K562 (cell line): ENCODE measurements around the gene GPR171. TPM values are rescaled to one million over a fixed set of nuclear protein-coding genes. Genes with fewer than 3 reads are reported as not detected.

ENCODE experiments used
- ATAC-seq: fragments of 200-7000 bp; cut with Tn5 transposase; 3 replicates; pipeline ENCODE4 v1.9.1; 2020; ENCODE audit warnings: moderate library complexity
- BruUV-seq: library from RNA; stranded (reverse); fragments of 400-500 nt; replicated peaks from 2 replicates; lab custom pipeline; 2021; lab: Mats Ljungman, UMichigan
- CTCF ChIA-PET: fragments of 300-600 bp; formaldehyde crosslinking; extraction: SDS; loops from one replicate; lab custom pipeline; 2021; ENCODE audit warnings: low intra/inter-chr PET ratio; lab: Yijun Ruan, JAX
- POLR2A ChIA-PET: fragments of 300-600, 350-650 bp; sonication (Branson Sonifier 250); formaldehyde crosslinking; extraction: SDS; loops from one replicate; lab custom pipeline; 2021; ENCODE audit warnings: antibody characterized with exemption, inconsistent platforms; lab: Yijun Ruan, JAX
- DNase-seq, 4 experiments: peaks; one replicate each; pipeline versions ENCODE4 v3.0.0 to v3.0.0-alpha.2; 2011 to 2018; ENCODE audit warnings: low spot score in 3 of 4, mixed read lengths in 3 of 4; ENCODE audit errors: extremely low read depth in 1 of 4
- FAIRE-seq: peaks from 2 replicates; lab custom pipeline; 2011; peaks lifted over from hg19 to GRCh38; lab: Jason Lieb, UNC
- H2AFZ ChIP-seq: 2 replicates; pipeline ENCODE4 v1.6.0; 2011; ENCODE audit warnings: low read depth, low read length, control low read depth, inconsistent platforms
- H3K27ac ChIP-seq: fragments of 200-600 bp; 3 replicates; pipeline ENCODE4 v1.8.0; 2011; ENCODE audit warnings: low read depth, mild to moderate bottlenecking, control low read depth, inconsistent platforms, low read length, moderate library complexity, mixed read lengths; ENCODE audit errors: extremely low read depth
- H3K27me3 ChIP-seq, 2 experiments: fragments of 300-600 bp in 1 of 2; 2 replicates in 1 of 2; 3 replicates in 1 of 2; pipeline versions ENCODE4 v1.6.0 to v1.8.0; 2011; ENCODE audit warnings: inconsistent platforms in 2 of 2, low read length in 2 of 2, mild to moderate bottlenecking in 1 of 2, mixed read lengths in 1 of 2, moderate library complexity in 1 of 2; ENCODE audit not compliant: control insufficient read depth in 2 of 2, insufficient read depth in 2 of 2
- H3K36me3 ChIP-seq: fragments of 300-600 bp; 3 replicates; pipeline ENCODE4 v1.8.0; 2011; ENCODE audit warnings: mild to moderate bottlenecking, low read length, inconsistent platforms; ENCODE audit not compliant: control insufficient read depth, insufficient read depth
- H3K4me1 ChIP-seq, 2 experiments: fragments of 200-600 bp in 1 of 2; replicated peaks in 1 of 2; 2 replicates in 1 of 2; 3 replicates in 1 of 2; pipeline versions ENCODE4 v1.5.1 to v1.8.0; 2011; ENCODE audit warnings: inconsistent platforms in 2 of 2, low read length in 2 of 2, mild to moderate bottlenecking in 1 of 2, mixed read lengths in 1 of 2, moderate library complexity in 1 of 2; ENCODE audit not compliant: control insufficient read depth in 2 of 2, insufficient read depth in 2 of 2
- H3K4me2 ChIP-seq: 2 replicates; pipeline ENCODE4 v1.6.1; 2011; ENCODE audit warnings: low read length, control low read depth, inconsistent platforms, mixed read lengths; ENCODE audit not compliant: insufficient read depth
- H3K4me3 ChIP-seq: fragments of 200-600 bp; sonication (generic), shearing (Covaris generic); 2 replicates; pipeline ENCODE4 v1.5.1; 2016; ENCODE audit warnings: control low read depth, inconsistent platforms
- H3K79me2 ChIP-seq: fragments of 200-600 bp; 3 replicates; pipeline ENCODE4 v1.8.0; 2011; ENCODE audit warnings: low read length, inconsistent platforms; ENCODE audit not compliant: control insufficient read depth, insufficient read depth
- H3K9ac ChIP-seq, 2 experiments: 2 replicates each; pipeline versions ENCODE4 v1.6.0 to v1.6.1; 2011; ENCODE audit warnings: low read depth in 2 of 2, low read length in 2 of 2, control low read depth in 1 of 2, inconsistent platforms in 1 of 2, mild to moderate bottlenecking in 1 of 2, mixed read lengths in 1 of 2; ENCODE audit not compliant: insufficient read depth in 1 of 2
- H3K9me1 ChIP-seq: one replicate; pipeline ENCODE4 v1.6.0; 2011; ENCODE audit warnings: inconsistent platforms, mild to moderate bottlenecking, low read length, moderate library complexity; ENCODE audit not compliant: control insufficient read depth, insufficient read depth
- H3K9me3 ChIP-seq: replicated peaks from 2 replicates; pipeline ENCODE4 v1.5.1; 2011; ENCODE audit warnings: low read depth, low read length, inconsistent platforms; ENCODE audit not compliant: control insufficient read depth, insufficient read depth
- H4K20me1 ChIP-seq: replicated peaks from 2 replicates; pipeline ENCODE4 v1.6.1; 2011; ENCODE audit warnings: low read length, inconsistent platforms, mixed read lengths; ENCODE audit not compliant: control insufficient read depth, insufficient read depth
- FUS ChIP-seq: fragments of 200-400 bp; formaldehyde crosslinking; optimal IDR thresholded peaks from 2 replicates; pipeline ENCODE3; 2017; ENCODE audit warnings: low read depth, low read length
- KLF10 ChIP-seq: fragments of 250-450 bp; sonication (Bioruptor Pico); IDR thresholded peaks from 2 replicates; pipeline ENCODE4 v1.6.1; 2021; ENCODE audit warnings: matching md5 sums
- MTA3 ChIP-seq: fragments of 450-650 bp; formaldehyde crosslinking; IDR thresholded peaks from 2 replicates; pipeline ENCODE4 v1.6.1; 2017; ENCODE audit warnings: mild to moderate bottlenecking, borderline replicate concordance
- SIX5 ChIP-seq, 2 experiments: IDR thresholded peaks; 2 replicates each; pipeline ENCODE4 v1.6.1; 2011; ENCODE audit warnings: low read length in 2 of 2, borderline replicate concordance in 1 of 2, low read depth in 1 of 2, mild to moderate bottlenecking in 1 of 2, moderate library complexity in 1 of 2; ENCODE audit not compliant: insufficient read depth in 1 of 2
- U2AF1 ChIP-seq: fragments of 200-400 bp; formaldehyde crosslinking; optimal IDR thresholded peaks from 2 replicates; pipeline ENCODE3; 2017; ENCODE audit warnings: mild to moderate bottlenecking, low read depth, low read length, moderate library complexity
- ZFP1 ChIP-seq: fragments of 450-650 bp; formaldehyde crosslinking; IDR thresholded peaks from 2 replicates; pipeline ENCODE4 v1.4.0; 2020; ENCODE audit warnings: mild to moderate bottlenecking, mixed read lengths
- ZFP30 ChIP-seq: fragments of 250-450 bp; sonication (Bioruptor Pico); IDR thresholded peaks from 2 replicates; pipeline ENCODE4 v1.8.0; 2022; ENCODE audit warnings: moderate library complexity, mild to moderate bottlenecking, inconsistent platforms, borderline replicate concordance
- ZNF217 ChIP-seq: sonication (generic); formaldehyde crosslinking; IDR thresholded peaks from 2 replicates; pipeline ENCODE4 v1.8.0; 2022; ENCODE audit warnings: mild to moderate bottlenecking, missing genetic modification reagents
- WGBS: fragments of 100-300 bp; shearing (Covaris generic); methylation state at CpG from one replicate; pipeline ENCODE4 v1.1.6; 2016; ENCODE audit warnings: low coverage, mixed read lengths; ENCODE audit not compliant: insufficient coverage; ENCODE audit errors: missing lambda C conversion rate; 5-methylcytosine and 5-hydroxymethylcytosine counted together
- in situ Hi-C: fragments of 300-500 bp; cut with MboI; formaldehyde crosslinking; loops from 4 replicates; pipeline ENCODE4 v1.15.0; 2018; ENCODE audit warnings: inconsistent platforms, mixed read lengths
- intact Hi-C: fragments of 100-400 bp; cut with micrococcal nuclease; formaldehyde crosslinking; loops from 2 replicates; pipeline ENCODE4 v1.14.2; 2022
- polyA plus RNA-seq, 8 experiments: library from polyadenylated mRNA; depleted of rRNA in 4 of 8; stranded (reverse) in 5 of 8; unstranded in 3 of 8; fragments of >200 nt; fragmentation: Nextera tagmentation in 2 of 8; fragmentation: Illumina TruSeq in 1 of 8; extraction: Ambion mirVana in 2 of 8; extraction: Trizol in 1 of 8; gene quantifications; 2 replicates each; pipeline versions ENCODE4 v1.2.1 to v1.2.3, GENCODE V29; 2011 to 2014; ENCODE audit warnings: inconsistent platforms in 1 of 8, missing spikeins in 1 of 8
- total RNA-seq, 7 experiments: library from RNA; depleted of rRNA in 6 of 7; stranded (reverse); fragments of >200 nt in 6 of 7; fragmentation: Illumina TruSeq in 2 of 7; extraction: Trizol in 2 of 7; gene quantifications; 2 replicates each; pipeline versions ENCODE4 v1.2.1 to v1.2.3, GENCODE V29; 2011 to 2021; ENCODE audit warnings: low replicate concordance in 1 of 7
- TF ChIP-seq, protein P1 (sequence below): sonication (generic); formaldehyde crosslinking; IDR thresholded peaks from 2 replicates; pipeline ENCODE4 v1.8.1; 2023; ENCODE audit warnings: mild to moderate bottlenecking, missing genetic modification reagents
- TF ChIP-seq, protein P2 (sequence below): IDR thresholded peaks from 2 replicates; pipeline ENCODE4 v1.6.1; 2014; ENCODE audit warnings: antibody characterized with exemption
- TF ChIP-seq, protein P3 (sequence below), 2 experiments: fragments of 450-650 bp; formaldehyde crosslinking in 1 of 2; IDR thresholded peaks; 2 replicates each; pipeline versions ENCODE4 v1.4.0 to v1.6.1; 2014 to 2020; ENCODE audit warnings: mild to moderate bottlenecking in 2 of 2, borderline replicate concordance in 1 of 2, low read depth in 1 of 2

GPR171 gene
- total and polyA plus RNA-seq, 9 of the 15 experiments (the other 6 are each of a cell fraction or from before 2014, with no cell fraction given), result not detected

DNA sequence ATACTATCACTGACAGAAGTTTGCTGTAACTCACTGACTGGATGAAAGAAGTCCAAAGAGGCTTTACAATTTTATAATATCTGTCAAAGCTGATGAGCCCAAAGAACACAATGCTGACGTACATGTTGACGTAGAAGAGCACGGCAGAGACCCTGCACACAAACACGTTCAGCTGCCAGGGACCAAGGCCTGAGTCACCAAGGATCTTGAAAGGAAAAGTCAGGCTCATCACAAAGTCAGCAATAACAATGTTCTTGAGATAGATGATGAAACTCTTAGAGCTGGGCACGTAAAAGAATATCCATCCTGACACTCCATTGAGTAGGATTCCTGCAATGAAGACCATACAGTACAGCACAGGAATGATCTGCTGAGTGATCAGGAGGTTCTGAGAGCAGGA is 10.9 kb upstream of the GPR171 start:
- in situ Hi-C loops, result no loop called here
- no peaks in the 10 kb centered on the region for H3K4me1 ChIP-seq
- FAIRE-seq, result no peak
- no TSS peak for BruUV-seq
- H3K36me3 ChIP-seq, result no peaks in the 10 kb centered on the region
- H3K27me3 ChIP-seq, result no peaks in the 10 kb centered on the region; a peak in 1 of 5 replicates
- POLR2A ChIA-PET, result no interaction called here
- no peak overlapping the region for H3K9ac ChIP-seq
- no peak overlapping the region for H3K27ac ChIP-seq
- H4K20me1 ChIP-seq, result no peaks in the 10 kb centered on the region
- no peaks in the 10 kb centered on the region for H3K9me3 ChIP-seq
- no peaks in the 10 kb centered on the region for H3K79me2 ChIP-seq
- WGBS, result 0% methylated on average over 5 of the region's 5 CpGs
- H3K4me2 ChIP-seq, result no peak overlapping the region
- intact Hi-C loops, result no loop called here
- no peaks in the 10 kb centered on the region for H3K9me1 ChIP-seq
- no peak for ATAC-seq
- H3K4me3 ChIP-seq, result no peak overlapping the region
- CTCF ChIA-PET, result no interaction called here
- no peak for DNase-seq
- no peak overlapping the region for H2AFZ ChIP-seq
- TF ChIP-seq, protein P1, sequence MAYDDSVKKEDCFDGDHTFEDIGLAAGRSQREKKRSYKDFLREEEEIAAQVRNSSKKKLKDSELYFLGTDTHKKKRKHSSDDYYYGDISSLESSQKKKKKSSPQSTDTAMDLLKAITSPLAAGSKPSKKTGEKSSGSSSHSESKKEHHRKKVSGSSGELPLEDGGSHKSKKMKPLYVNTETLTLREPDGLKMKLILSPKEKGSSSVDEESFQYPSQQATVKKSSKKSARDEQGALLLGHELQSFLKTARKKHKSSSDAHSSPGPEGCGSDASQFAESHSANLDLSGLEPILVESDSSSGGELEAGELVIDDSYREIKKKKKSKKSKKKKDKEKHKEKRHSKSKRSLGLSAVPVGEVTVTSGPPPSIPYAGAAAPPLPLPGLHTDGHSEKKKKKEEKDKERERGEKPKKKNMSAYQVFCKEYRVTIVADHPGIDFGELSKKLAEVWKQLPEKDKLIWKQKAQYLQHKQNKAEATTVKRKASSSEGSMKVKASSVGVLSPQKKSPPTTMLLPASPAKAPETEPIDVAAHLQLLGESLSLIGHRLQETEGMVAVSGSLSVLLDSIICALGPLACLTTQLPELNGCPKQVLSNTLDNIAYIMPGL (CRISPR knock-in tag), result no peak
- TF ChIP-seq, protein P2, sequence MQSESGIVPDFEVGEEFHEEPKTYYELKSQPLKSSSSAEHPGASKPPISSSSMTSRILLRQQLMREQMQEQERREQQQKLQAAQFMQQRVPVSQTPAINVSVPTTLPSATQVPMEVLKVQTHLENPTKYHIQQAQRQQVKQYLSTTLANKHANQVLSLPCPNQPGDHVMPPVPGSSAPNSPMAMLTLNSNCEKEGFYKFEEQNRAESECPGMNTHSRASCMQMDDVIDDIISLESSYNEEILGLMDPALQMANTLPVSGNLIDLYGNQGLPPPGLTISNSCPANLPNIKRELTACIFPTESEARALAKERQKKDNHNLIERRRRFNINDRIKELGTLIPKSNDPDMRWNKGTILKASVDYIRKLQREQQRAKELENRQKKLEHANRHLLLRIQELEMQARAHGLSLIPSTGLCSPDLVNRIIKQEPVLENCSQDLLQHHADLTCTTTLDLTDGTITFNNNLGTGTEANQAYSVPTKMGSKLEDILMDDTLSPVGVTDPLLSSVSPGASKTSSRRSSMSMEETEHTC, result no peak
- TF ChIP-seq ZNF217 (CRISPR knock-in tag), result no peak
- no peak for TF ChIP-seq ZFP30
- no peak for TF ChIP-seq KLF10 (CRISPR knock-in tag)
- TF ChIP-seq FUS, result no peak
- no peak for TF ChIP-seq MTA3
- no peak for TF ChIP-seq SIX5 (IDR thresholded peaks at IDR 0.05; ENCODE audit: borderline replicate concordance in 1 of 2, insufficient read depth in 1 of 2, low read depth in 1 of 2, low read length in 2 of 2)
- TF ChIP-seq, protein P3, sequence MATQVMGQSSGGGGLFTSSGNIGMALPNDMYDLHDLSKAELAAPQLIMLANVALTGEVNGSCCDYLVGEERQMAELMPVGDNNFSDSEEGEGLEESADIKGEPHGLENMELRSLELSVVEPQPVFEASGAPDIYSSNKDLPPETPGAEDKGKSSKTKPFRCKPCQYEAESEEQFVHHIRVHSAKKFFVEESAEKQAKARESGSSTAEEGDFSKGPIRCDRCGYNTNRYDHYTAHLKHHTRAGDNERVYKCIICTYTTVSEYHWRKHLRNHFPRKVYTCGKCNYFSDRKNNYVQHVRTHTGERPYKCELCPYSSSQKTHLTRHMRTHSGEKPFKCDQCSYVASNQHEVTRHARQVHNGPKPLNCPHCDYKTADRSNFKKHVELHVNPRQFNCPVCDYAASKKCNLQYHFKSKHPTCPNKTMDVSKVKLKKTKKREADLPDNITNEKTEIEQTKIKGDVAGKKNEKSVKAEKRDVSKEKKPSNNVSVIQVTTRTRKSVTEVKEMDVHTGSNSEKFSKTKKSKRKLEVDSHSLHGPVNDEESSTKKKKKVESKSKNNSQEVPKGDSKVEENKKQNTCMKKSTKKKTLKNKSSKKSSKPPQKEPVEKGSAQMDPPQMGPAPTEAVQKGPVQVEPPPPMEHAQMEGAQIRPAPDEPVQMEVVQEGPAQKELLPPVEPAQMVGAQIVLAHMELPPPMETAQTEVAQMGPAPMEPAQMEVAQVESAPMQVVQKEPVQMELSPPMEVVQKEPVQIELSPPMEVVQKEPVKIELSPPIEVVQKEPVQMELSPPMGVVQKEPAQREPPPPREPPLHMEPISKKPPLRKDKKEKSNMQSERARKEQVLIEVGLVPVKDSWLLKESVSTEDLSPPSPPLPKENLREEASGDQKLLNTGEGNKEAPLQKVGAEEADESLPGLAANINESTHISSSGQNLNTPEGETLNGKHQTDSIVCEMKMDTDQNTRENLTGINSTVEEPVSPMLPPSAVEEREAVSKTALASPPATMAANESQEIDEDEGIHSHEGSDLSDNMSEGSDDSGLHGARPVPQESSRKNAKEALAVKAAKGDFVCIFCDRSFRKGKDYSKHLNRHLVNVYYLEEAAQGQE (IDR thresholded peaks at IDR 0.05; ENCODE audit: borderline replicate concordance), result no peak
- TF ChIP-seq, protein P3 (CRISPR knock-in tag; IDR thresholded peaks at IDR 0.05; ENCODE audit: low read depth), result no peak
- TF ChIP-seq ZFP1 (CRISPR knock-in tag), result no peak
- no peak for TF ChIP-seq U2AF1
